B cell (primary cell): ENCODE data around the gene LRRC43.

Experiments
- EZH2 ChIP-seq: IDR thresholded peaks from 2 replicates; pipeline ENCODE4 v1.6.1; 2012; ENCODE audit warnings: borderline replicate concordance, low read depth, mild to moderate bottlenecking, moderate library complexity, low read length; ENCODE audit not compliant: insufficient read depth, poor library complexity, severe bottlenecking
- TF ChIP-seq, protein P1 (sequence below): fragments of 200-600 bp; IDR thresholded peaks from one replicate; pipeline ENCODE4 v1.8.0; 2022; ENCODE audit warnings: antibody characterized with exemption, mild to moderate bottlenecking

DNA sequence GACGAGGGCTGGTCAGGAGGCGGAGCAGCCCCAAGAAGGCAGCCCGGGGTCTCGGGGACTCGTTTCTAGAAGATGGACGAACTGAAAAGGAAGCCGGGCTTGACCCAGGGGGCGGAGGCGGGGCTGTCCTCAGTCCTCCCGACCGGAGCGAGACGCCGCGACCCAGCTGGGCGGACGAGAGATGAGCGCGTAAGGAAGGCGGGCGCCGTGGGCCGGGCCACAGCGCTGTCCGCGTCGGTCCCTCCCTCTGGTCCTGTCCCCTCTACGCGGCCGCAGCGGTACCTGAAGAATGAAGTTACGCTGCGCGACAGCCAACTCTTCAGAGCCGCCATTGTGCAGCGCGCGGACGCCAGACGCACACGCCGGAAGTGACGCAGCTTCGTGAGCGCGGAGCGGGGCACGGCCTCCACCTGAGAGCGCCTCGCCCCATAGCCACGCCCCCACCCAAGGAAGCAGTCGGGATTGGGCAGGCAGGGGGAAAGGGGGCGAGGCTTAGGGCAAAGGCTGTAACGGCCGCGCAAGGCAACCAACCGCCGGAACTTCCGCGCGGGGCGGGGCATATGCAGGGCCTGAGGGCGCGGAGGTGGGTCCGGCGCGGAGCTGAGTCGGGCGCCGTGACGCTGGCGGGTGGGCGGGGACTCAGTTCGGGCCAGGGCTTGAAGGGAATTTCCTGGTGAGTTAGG, 42.9 kb downstream of the LRRC43 start, which contains the start of gene DIABLO:
- TF ChIP-seq, protein P1, sequence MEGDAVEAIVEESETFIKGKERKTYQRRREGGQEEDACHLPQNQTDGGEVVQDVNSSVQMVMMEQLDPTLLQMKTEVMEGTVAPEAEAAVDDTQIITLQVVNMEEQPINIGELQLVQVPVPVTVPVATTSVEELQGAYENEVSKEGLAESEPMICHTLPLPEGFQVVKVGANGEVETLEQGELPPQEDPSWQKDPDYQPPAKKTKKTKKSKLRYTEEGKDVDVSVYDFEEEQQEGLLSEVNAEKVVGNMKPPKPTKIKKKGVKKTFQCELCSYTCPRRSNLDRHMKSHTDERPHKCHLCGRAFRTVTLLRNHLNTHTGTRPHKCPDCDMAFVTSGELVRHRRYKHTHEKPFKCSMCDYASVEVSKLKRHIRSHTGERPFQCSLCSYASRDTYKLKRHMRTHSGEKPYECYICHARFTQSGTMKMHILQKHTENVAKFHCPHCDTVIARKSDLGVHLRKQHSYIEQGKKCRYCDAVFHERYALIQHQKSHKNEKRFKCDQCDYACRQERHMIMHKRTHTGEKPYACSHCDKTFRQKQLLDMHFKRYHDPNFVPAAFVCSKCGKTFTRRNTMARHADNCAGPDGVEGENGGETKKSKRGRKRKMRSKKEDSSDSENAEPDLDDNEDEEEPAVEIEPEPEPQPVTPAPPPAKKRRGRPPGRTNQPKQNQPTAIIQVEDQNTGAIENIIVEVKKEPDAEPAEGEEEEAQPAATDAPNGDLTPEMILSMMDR, result no peak
- TF ChIP-seq EZH2, result no peak
